ENCODE results near the gene TRAPPC12.
"Not testable (repeated sequence)": the region's sequence is repeated elsewhere in the genome, so short reads cannot be mapped to it uniquely, and the experiment has no call there.

TRAPPC12 gene

DNA sequence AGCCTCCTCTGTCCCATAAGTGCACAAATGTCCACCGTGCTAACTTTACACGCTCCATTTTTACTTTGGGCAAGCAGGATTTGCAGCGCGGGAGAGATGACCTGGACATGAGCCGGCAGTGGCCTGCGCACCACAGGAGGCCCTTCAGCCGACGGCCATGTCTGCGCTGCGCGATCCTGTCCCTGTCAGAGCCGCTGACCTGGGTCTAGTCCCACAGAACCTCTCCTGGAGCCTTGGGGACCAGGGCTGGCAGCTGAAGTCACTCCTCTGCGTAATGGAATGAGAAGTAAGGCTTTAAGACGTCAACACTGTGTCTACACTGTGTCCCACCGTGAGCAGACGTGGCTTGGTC is 110.2 kb downstream of the TRAPPC12 start:
- no peaks in the 10 kb centered on the region; the same call in none of the 2 replicates for H3K36me3 ChIP-seq (ENCODE audit: control insufficient read depth, insufficient read depth, low read length)
- no peak for DNase-seq (ENCODE audit: extremely low read depth, insufficient read length)
- no peaks in the 10 kb centered on the region for H3K27me3 ChIP-seq (replicated peaks; ENCODE audit: control insufficient read depth, insufficient read depth, low read length)
- TF ChIP-seq, protein P1, sequence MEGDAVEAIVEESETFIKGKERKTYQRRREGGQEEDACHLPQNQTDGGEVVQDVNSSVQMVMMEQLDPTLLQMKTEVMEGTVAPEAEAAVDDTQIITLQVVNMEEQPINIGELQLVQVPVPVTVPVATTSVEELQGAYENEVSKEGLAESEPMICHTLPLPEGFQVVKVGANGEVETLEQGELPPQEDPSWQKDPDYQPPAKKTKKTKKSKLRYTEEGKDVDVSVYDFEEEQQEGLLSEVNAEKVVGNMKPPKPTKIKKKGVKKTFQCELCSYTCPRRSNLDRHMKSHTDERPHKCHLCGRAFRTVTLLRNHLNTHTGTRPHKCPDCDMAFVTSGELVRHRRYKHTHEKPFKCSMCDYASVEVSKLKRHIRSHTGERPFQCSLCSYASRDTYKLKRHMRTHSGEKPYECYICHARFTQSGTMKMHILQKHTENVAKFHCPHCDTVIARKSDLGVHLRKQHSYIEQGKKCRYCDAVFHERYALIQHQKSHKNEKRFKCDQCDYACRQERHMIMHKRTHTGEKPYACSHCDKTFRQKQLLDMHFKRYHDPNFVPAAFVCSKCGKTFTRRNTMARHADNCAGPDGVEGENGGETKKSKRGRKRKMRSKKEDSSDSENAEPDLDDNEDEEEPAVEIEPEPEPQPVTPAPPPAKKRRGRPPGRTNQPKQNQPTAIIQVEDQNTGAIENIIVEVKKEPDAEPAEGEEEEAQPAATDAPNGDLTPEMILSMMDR (IDR thresholded peaks at IDR 0.05; ENCODE audit: insufficient read depth, low read length, poor library complexity, severe bottlenecking): no peak
- H3K4me3 ChIP-seq (replicated peaks; ENCODE audit: low read depth, low read length): no peak overlapping the region

DNA sequence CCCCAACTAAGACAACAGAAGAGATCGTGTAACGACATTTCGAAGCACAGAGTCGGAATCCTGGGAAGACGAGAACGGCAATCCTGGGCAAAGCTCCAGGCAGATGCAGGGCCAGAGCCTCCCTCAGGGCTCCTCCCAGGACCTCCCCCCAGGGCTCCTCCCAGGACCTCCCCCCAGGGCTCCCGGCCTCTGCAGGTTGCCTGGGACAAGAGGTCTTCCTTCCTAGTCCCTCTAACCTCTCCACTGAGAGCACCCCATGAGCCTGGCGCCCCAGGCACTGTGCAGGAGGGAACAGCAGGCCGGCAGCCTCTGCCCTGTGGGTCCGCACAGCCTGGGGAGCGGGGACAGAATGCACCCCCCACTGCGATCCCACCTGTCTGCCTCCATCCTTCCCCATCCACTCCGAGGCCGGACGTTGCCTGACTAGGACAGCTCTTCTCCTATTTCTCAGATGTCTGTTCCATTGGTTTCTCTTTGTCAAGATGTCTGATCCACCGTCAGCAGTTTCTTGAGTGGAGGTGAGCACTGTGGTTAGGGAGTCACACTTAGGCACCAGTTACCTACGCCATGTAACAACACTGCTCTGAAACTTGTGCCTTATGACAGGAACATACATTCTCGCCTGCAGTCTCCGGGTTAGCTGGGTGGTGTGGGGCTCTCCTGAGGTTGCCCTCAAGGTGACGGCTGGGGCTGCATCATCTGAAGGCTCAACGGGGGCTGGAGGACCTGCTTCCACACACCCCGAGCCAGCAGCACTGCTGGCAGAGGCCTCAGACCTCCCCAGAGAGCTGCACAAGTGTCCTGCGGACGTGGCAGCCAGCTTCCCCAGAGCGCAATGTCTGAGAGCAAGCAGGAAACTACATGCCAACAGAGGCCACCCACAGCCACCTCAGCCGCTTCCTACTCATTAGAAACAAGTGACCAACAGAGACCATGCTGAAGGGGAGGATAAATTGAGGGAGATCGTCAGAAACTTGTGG is 111.0 kb downstream of the TRAPPC12 start:
- Histone ChIP-seq H3K36me3 (ENCODE audit: control insufficient read depth, insufficient read depth, low read length) (no peaks in the 10 kb centered on the region; the same call in none of the 2 replicates), H3K27me3 (replicated peaks; ENCODE audit: control insufficient read depth, insufficient read depth, low read length) (no peaks in the 10 kb centered on the region), H3K4me3 (replicated peaks; ENCODE audit: low read depth, low read length) (no peak overlapping the region)
- DNase-seq (ENCODE audit: extremely low read depth, insufficient read length): no peak
- TF ChIP-seq, protein P1 (IDR thresholded peaks at IDR 0.05; ENCODE audit: insufficient read depth, low read length, poor library complexity, severe bottlenecking): no peak

DNA sequence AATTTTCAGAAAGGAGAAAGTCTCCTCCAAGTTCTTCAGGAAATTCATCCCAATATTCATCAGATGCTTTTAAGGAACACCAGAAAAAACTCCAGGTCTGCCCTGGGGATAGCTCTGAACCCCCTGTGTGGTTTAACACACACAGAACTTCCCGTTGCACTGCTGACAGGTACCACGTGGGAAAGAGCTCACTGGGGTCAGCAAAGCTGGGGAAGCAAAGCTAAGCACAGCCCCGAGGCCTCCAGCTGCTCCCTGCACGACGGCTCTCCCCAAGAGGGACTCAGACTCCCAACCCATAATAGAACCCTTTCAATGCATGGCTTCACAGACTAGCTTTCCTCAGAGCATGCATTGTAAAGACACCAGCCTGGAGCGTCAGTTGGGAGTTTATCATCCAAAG is 111.8 kb downstream of the TRAPPC12 start:
- TF ChIP-seq, protein P1 (IDR thresholded peaks at IDR 0.05; ENCODE audit: insufficient read depth, low read length, poor library complexity, severe bottlenecking): no peak
- Histone ChIP-seq H3K36me3 (ENCODE audit: control insufficient read depth, insufficient read depth, low read length) (no peaks in the 10 kb centered on the region), H3K4me3 (replicated peaks; ENCODE audit: low read depth, low read length) (no peak overlapping the region), H3K27me3 (replicated peaks; ENCODE audit: control insufficient read depth, insufficient read depth, low read length) (no peaks in the 10 kb centered on the region)
- no peak for DNase-seq (ENCODE audit: extremely low read depth, insufficient read length)

DNA sequence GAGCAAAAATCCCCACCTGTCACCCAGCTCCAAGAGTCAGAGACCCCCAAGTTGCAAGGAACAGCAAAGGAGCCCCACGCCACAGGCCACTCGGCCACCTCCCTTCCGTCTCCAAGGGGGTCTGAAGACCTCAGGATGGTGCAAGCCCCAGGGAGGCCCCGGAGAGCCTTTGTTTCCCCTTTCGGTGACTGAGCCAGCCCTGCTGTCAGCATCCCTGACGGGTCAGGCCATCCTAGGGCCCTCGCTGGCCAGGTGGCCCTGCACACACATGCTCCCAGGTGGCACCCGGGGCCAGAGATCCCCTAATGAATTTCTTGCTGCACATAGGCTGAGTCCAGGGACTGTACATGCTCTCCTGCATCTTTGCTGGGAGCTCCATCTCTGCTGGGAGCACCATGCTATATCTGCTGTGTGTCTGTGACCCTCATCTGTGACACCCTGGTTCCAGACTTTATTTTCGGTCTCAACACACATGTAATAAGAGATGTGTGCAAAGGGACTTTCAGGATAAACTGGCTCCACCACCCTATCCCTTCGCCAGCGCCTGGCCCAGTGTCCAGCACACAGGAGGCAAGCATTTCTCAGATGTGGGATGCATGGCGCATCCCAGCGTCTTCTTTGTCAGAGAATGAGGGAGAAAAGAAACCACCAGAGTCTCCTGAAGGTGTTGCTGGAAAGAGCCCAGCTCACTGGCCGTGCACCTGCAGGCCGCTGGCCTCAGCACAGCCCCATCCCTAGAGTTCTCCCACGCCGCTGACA is 112.4 kb downstream of the TRAPPC12 start:
- Histone ChIP-seq H3K4me3 (replicated peaks; ENCODE audit: low read depth, low read length) (no peak overlapping the region), H3K27me3 (replicated peaks; ENCODE audit: control insufficient read depth, insufficient read depth, low read length) (no peaks in the 10 kb centered on the region), H3K36me3 (ENCODE audit: control insufficient read depth, insufficient read depth, low read length) (no peaks in the 10 kb centered on the region)
- DNase-seq (ENCODE audit: extremely low read depth, insufficient read length): no peak
- TF ChIP-seq, protein P1 (IDR thresholded peaks at IDR 0.05; ENCODE audit: insufficient read depth, low read length, poor library complexity, severe bottlenecking): no peak

DNA sequence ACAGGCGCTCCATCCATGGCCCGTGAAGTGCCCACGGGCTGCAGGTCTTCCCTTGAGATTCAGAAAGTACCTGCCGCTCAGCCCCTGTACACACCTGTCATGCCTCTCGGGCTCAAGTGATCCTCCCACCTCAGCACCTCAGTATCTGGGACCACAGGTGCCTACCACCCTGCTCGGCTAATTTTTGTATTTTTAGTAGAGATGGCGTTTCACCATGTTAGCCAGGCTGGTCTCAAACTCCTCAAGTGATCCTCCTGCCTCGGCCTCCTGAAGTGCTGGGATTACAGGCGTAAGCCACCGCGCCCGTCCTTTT is 112.9 kb downstream of the TRAPPC12 start:
- not testable (repeated sequence) for H3K36me3 ChIP-seq (ENCODE audit: control insufficient read depth, insufficient read depth, low read length); H3K27me3 ChIP-seq (replicated peaks; ENCODE audit: control insufficient read depth, insufficient read depth, low read length); DNase-seq (ENCODE audit: extremely low read depth, insufficient read length); H3K4me3 ChIP-seq (replicated peaks; ENCODE audit: low read depth, low read length)

DNA sequence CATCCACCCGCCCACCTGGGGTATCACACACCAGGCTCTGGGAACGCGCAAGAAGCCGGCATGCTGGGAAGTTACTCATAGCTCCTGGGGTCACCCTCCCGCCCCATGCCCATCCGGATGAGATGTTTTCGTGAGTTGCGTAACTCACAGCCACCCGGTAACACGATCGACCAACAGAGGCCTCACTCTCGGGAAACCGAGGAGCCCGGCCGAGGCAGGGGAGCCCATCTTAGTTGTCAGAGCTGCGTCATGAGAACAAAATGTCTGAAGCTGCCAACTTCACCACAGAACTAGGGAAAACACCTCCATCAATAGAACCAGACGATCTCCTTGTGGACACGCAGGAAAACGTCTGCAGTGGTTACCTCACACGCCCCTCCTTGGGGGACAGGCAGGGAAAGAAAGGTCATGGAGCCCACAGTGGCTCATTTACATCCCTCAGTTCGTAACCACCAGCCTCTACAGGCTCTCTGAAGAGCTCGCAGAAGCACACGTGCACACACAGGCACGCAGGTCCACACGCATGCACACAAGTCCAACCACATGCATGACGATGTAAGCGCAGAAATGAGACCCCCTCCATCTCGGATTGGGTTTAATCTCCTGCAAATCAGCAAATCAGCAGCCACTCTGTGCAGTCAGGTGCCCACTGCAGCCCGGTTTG is 113.6 kb downstream of the TRAPPC12 start:
- H3K4me3 ChIP-seq (replicated peaks; ENCODE audit: low read depth, low read length): no peak overlapping the region
- H3K27me3 ChIP-seq (replicated peaks; ENCODE audit: control insufficient read depth, insufficient read depth, low read length): no peaks in the 10 kb centered on the region
- TF ChIP-seq, protein P1 (IDR thresholded peaks at IDR 0.05; ENCODE audit: insufficient read depth, low read length, poor library complexity, severe bottlenecking): no peak
- DNase-seq (ENCODE audit: extremely low read depth, insufficient read length): no peak
- no peaks in the 10 kb centered on the region for H3K36me3 ChIP-seq (ENCODE audit: control insufficient read depth, insufficient read depth, low read length)

Data from GM06990 (cell line).